Esophagus (tissue), 2 donors: Measurements from ENCODE around the gene AKR1A1. TPM values are rescaled to one million over a fixed set of nuclear protein-coding genes. Genes with fewer than 3 reads are reported as not detected.

Experiments
- H3K27ac ChIP-seq, 2 donors: one replicate each; pipeline ENCODE4 v1.5.1; 2013; ENCODE audit warnings: low read depth in 2 of 2, mild to moderate bottlenecking in 2 of 2, inconsistent platforms in 1 of 2, low read length in 1 of 2, moderate library complexity in 1 of 2
- H3K27me3 ChIP-seq, 2 donors: one replicate each; pipeline ENCODE4 v1.6.1; 2013; ENCODE audit warnings: low read length in 2 of 2, control low read depth in 1 of 2, mild to moderate bottlenecking in 1 of 2; ENCODE audit not compliant: insufficient read depth in 2 of 2, control insufficient read depth in 1 of 2
- H3K36me3 ChIP-seq, 2 donors: one replicate each; pipeline ENCODE4 v1.6.1; 2013; ENCODE audit warnings: low read length in 1 of 2; ENCODE audit not compliant: control insufficient read depth in 2 of 2, insufficient read depth in 2 of 2
- H3K4me1 ChIP-seq, 2 donors: one replicate each; pipeline ENCODE4 v1.6.1; 2013; ENCODE audit warnings: low read length in 1 of 2; ENCODE audit not compliant: control insufficient read depth in 2 of 2, insufficient read depth in 2 of 2
- H3K4me3 ChIP-seq, 2 donors: one replicate each; pipeline ENCODE4 v1.5.1; 2013; ENCODE audit warnings: low read length in 2 of 2, mild to moderate bottlenecking in 2 of 2, low read depth in 1 of 2, moderate library complexity in 1 of 2
- H3K9me3 ChIP-seq, 2 donors: one replicate each; pipeline ENCODE4 v1.6.1; 2013; ENCODE audit warnings: mild to moderate bottlenecking in 2 of 2, low read depth in 1 of 2, low read length in 1 of 2, moderate library complexity in 1 of 2; ENCODE audit not compliant: control insufficient read depth in 2 of 2, insufficient read depth in 1 of 2
- WGBS, 2 donors: extraction: QIAGEN DNeasy Blood & Tissue Kit; methylation state at CpG; one replicate each; pipeline ENCODE4 v1.1.7; 2013; 5-methylcytosine and 5-hydroxymethylcytosine counted together
- polyA plus RNA-seq, 2 donors: library from polyadenylated mRNA; stranded (reverse); fragments of 200-250 nt; gene quantifications; one replicate each; pipeline ENCODE4 v1.2.3, GENCODE V29; 2013
- donor health status: healthy with polysubstance abuse.
- donor health status: Bipolar disorder and iron deficiency.

The AKR1A1 gene
- polyA plus RNA-seq, 2 donors, result 212 to 242 TPM

GRCh38 chr1:45566722-45567121 lies 16.1 kb downstream of the AKR1A1 start:
- peak overlapping the region; percentile 21 to 38 for H3K27ac ChIP-seq
- H3K9me3 ChIP-seq, result no peaks in the 10 kb centered on the region
- peaks cover 3 to 8% of the 10 kb centered on the region in 2 donors for H3K4me1 ChIP-seq
- H3K4me3 ChIP-seq, result no peak overlapping the region
- H3K27me3 ChIP-seq, result no peaks in the 10 kb centered on the region
- 26 to 59% methylated on average over 5 of the region's 5 CpGs for WGBS, 2 donors
- peaks cover 0 to 34% of the 10 kb centered on the region in 2 donors for H3K36me3 ChIP-seq

- H3K27ac ChIP-seq, result peak overlapping the region in 1 of 2 donors; percentile 53
- no peaks in the 10 kb centered on the region for H3K9me3 ChIP-seq
These were observed 17.3 kb downstream of the AKR1A1 start for GRCh38 chr1:45567911-45568310.

GRCh38 chr1:45568421-45568820 lies 17.8 kb downstream of the AKR1A1 start:
- Histone ChIP-seq H3K9me3 (no peaks in the 10 kb centered on the region), H3K4me1 (peaks cover 3 to 8% of the 10 kb centered on the region in 2 donors), H3K27ac (peak overlapping the region; percentile 39 to 84), H3K4me3 (no peak overlapping the region), H3K27me3 (no peaks in the 10 kb centered on the region), H3K36me3 (peaks cover 0 to 31% of the 10 kb centered on the region in 2 donors)
- 52 to 77% methylated on average over 4 of the region's 4 CpGs for whole genome bisulfite sequencing, 2 donors

More at GRCh38 chr1:45567911-45568310, 17.3 kb downstream of the AKR1A1 start:
- Histone ChIP-seq H3K4me3 (no peak overlapping the region), H3K4me1 (peaks cover 3 to 8% of the 10 kb centered on the region in 2 donors), H3K36me3 (peaks cover 0 to 31% of the 10 kb centered on the region in 2 donors), H3K27me3 (no peaks in the 10 kb centered on the region)
- WGBS, 2 donors, result 75 to 87% methylated on average over 7 of the region's 7 CpGs

- Histone ChIP-seq H3K4me1 (peaks cover 3 to 8% of the 10 kb centered on the region in 2 donors), H3K36me3 (peaks cover 0 to 28% of the 10 kb centered on the region in 2 donors), H3K27me3 (no peaks in the 10 kb centered on the region), H3K9me3 (no peaks in the 10 kb centered on the region), H3K27ac (peak overlapping the region in 1 of 2 donors; percentile 84), H3K4me3 (no peak overlapping the region)
- WGBS, 2 donors, result 51 to 53% methylated on average over 4 of the region's 4 CpGs
These were observed 18.9 kb downstream of the AKR1A1 start for GRCh38 chr1:45569571-45569961.

- Histone ChIP-seq H3K9me3 (no peaks in the 10 kb centered on the region), H3K4me3 (no peak overlapping the region), H3K4me1 (peaks cover 3 to 8% of the 10 kb centered on the region in 2 donors), H3K27me3 (no peaks in the 10 kb centered on the region), H3K36me3 (peaks cover 0 to 28% of the 10 kb centered on the region in 2 donors), H3K27ac (peak overlapping the region in 1 of 2 donors; percentile 63)
- 13 to 16% methylated on average over 8 of the region's 8 CpGs for WGBS, 2 donors
These were observed 19.4 kb downstream of the AKR1A1 start for GRCh38 chr1:45569962-45570581.

GRCh38 chr1:45570631-45571030 lies 20.0 kb downstream of the AKR1A1 start:
- Histone ChIP-seq H3K9me3 (no peaks in the 10 kb centered on the region), H3K4me3 (no peak overlapping the region), H3K4me1 (peaks cover 3 to 8% of the 10 kb centered on the region in 2 donors), H3K36me3 (peaks cover 0 to 28% of the 10 kb centered on the region in 2 donors), H3K27ac (no peak overlapping the region), H3K27me3 (no peaks in the 10 kb centered on the region)
- WGBS, 2 donors, result 81 to 86% methylated on average over 4 of the region's 4 CpGs

GRCh38 chr1:45573231-45573804 lies 22.7 kb downstream of the AKR1A1 start:
- H3K27me3 ChIP-seq, result no peaks in the 10 kb centered on the region
- H3K27ac ChIP-seq, result no peak overlapping the region
- H3K4me3 ChIP-seq, result no peak overlapping the region
- H3K9me3 ChIP-seq, result no peaks in the 10 kb centered on the region
- no peaks in the 10 kb centered on the region for H3K4me1 ChIP-seq
- WGBS, 2 donors, result 75 to 81% methylated on average over 3 of the region's 3 CpGs
- peaks cover 0 to 11% of the 10 kb centered on the region in 2 donors for H3K36me3 ChIP-seq

- no peaks in the 10 kb centered on the region for H3K27me3 ChIP-seq
- no peaks in the 10 kb centered on the region for H3K4me1 ChIP-seq
- H3K4me3 ChIP-seq, result no peak overlapping the region
- 90 to 94% methylated on average over 7 of the region's 7 CpGs for WGBS, 2 donors
- peaks cover 0 to 9% of the 10 kb centered on the region in 2 donors for H3K36me3 ChIP-seq
- no peaks in the 10 kb centered on the region for H3K9me3 ChIP-seq
- H3K27ac ChIP-seq, result no peak overlapping the region
These were observed 23.5 kb downstream of the AKR1A1 start for GRCh38 chr1:45574105-45574626.

GRCh38 chr1:45583264-45583665 lies 32.6 kb downstream of the AKR1A1 start:
- peak overlapping the region; percentile 93 to 97 for H3K27ac ChIP-seq
- H3K4me1 ChIP-seq, result peaks cover 0 to 4% of the 10 kb centered on the region in 2 donors
- H3K36me3 ChIP-seq, result no peaks in the 10 kb centered on the region
- 0 to 1% methylated on average over 19 of the region's 19 CpGs for WGBS, 2 donors
- no peaks in the 10 kb centered on the region for H3K9me3 ChIP-seq
- H3K4me3 ChIP-seq, result peak overlapping the region; percentile 75 to 90
- H3K27me3 ChIP-seq, result no peaks in the 10 kb centered on the region
